Activated CD8-positive, alpha-beta T cell treated with anti-CD3 and anti-CD28 coated beads for 36 hours (primary cell): ENCODE data around the gene SLC7A6. TPM values are rescaled to one million over a fixed set of nuclear protein-coding genes. Genes with fewer than 3 reads are reported as not detected.

Experiments
- ATAC-seq: fragments of 200-7000 bp; cut with Tn5 transposase; one replicate; pipeline ENCODE4 v1.10.0; 2021; ENCODE audit warnings: mild to moderate bottlenecking, moderate library complexity
- CTCF ChIA-PET: fragments of 350-600 bp; sonication (Branson Sonifier 250); formaldehyde crosslinking; loops from one replicate; lab custom pipeline; 2021; ENCODE audit warnings: antibody characterized with exemption; lab: Charles Lee
- POLR2A ChIA-PET: fragments of 350-600 bp; sonication (Branson Sonifier 250); formaldehyde crosslinking; loops from one replicate; lab custom pipeline; 2021; ENCODE audit warnings: antibody characterized with exemption; lab: Charles Lee
- DNase-seq: peaks from one replicate; pipeline ENCODE4 v3.0.0-alpha.2; 2020
- H3K27ac Mint-ChIP-seq: one replicate; pipeline ENCODE4 v1.8.0; 2021; ENCODE audit warnings: mild to moderate bottlenecking, mixed read lengths
- H3K27me3 Mint-ChIP-seq: one replicate; pipeline ENCODE4 v1.8.0; 2021; ENCODE audit warnings: mixed read lengths
- H3K36me3 Mint-ChIP-seq: one replicate; pipeline ENCODE4 v1.8.0; 2021; ENCODE audit warnings: low read depth, mixed read lengths
- H3K4me1 Mint-ChIP-seq: one replicate; pipeline ENCODE4 v1.8.0; 2021; ENCODE audit warnings: low read depth, mixed read lengths
- H3K4me3 Mint-ChIP-seq: one replicate; pipeline ENCODE4 v1.8.0; 2021; ENCODE audit warnings: mild to moderate bottlenecking, moderate library complexity, mixed read lengths
- H3K9me3 Mint-ChIP-seq: one replicate; pipeline ENCODE4 v1.8.0; 2021; ENCODE audit warnings: mixed read lengths
- intact Hi-C: fragments of 100-400 bp; cut with micrococcal nuclease; formaldehyde crosslinking; loops from one replicate; pipeline ENCODE4 v1.10.0; 2022
- total RNA-seq, 2 experiments: library from RNA; stranded (reverse); gene quantifications; one replicate each; pipeline ENCODE4 v1.2.3, GENCODE V29; 2021
- TF ChIP-seq, protein P1 (sequence below): fragments of 200-600 bp; IDR thresholded peaks from one replicate; pipeline ENCODE4 v1.8.0; 2022; ENCODE audit warnings: antibody characterized with exemption, mild to moderate bottlenecking

The SLC7A6 gene
- total RNA-seq, 2 experiments from 2014 or later = 73.8 to 76.9 TPM

GRCh38 chr16:68227183-68227793 is 37.0 kb upstream of the SLC7A6 start:
- peaks cover 15% of the 10 kb centered on the region for H3K36me3 Mint-ChIP-seq
- peak; percentile 87 for ATAC-seq

DNA sequence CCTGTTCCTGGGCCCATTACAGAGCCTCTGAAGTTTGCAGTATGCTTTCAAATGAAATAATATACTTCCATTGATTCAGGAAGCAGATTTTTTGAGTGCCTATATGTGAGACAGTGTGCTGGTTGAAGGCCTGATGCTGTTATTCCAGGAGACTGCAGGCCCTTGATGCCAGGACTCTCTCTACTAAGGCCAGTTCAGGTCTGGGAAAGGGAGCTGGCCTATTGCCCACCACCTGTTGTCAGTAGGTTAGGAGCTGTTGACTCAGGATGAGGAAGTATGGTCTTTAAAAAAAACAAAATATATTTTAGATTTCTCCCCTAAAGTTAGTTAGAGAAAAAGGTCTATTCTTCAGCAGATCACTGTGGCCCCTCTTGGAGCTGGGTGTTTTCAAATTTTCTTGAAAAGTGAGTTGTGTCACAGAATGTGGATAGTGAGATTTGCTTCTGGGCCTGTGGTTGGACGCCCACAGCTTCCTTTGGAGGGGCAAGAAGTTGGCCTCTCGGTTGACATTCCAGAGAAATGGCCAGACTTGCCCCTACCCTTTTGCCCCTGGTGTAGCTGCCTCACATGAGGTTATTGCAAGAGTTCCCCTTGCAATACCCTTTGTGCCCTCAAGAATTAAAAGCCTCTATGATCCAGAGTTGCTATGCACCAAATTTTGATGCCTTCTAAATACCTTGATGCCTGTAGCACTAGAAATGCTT is 36.3 kb upstream of the SLC7A6 start:
- Mint-ChIP-seq H3K27me3 (no peaks in the 10 kb centered on the region), H3K4me3 (peak overlapping the region; percentile 17), H3K9me3 (no peaks in the 10 kb centered on the region), H3K27ac (peak overlapping the region; percentile 88), H3K4me1 (peaks cover 43% of the 10 kb centered on the region), H3K36me3 (peaks cover 11% of the 10 kb centered on the region)
- DNase-seq = peak; percentile 39
- CTCF ChIA-PET = interaction anchor here (0.6 to 3.6 kb wide), 38 partner anchors 8 to 395 kb away, joined by 3 to 26 read pairs (median 4); partner anchors contain the start of genes DDX28, DUS2, NFATC3 and PLA2G15
- intact Hi-C loops = loop anchor here (2.0 kb wide), 1 partner anchor 139 kb away; no protein-coding TSS in a partner anchor
- no peak for ATAC-seq
- POLR2A ChIA-PET = interaction anchor here (0.8 to 3.5 kb wide), 6 partner anchors 9 to 242 kb away, joined by 3 to 17 read pairs (median 4); partner anchors contain the start of genes ESRP2 and NFATC3
- TF ChIP-seq, protein P1, sequence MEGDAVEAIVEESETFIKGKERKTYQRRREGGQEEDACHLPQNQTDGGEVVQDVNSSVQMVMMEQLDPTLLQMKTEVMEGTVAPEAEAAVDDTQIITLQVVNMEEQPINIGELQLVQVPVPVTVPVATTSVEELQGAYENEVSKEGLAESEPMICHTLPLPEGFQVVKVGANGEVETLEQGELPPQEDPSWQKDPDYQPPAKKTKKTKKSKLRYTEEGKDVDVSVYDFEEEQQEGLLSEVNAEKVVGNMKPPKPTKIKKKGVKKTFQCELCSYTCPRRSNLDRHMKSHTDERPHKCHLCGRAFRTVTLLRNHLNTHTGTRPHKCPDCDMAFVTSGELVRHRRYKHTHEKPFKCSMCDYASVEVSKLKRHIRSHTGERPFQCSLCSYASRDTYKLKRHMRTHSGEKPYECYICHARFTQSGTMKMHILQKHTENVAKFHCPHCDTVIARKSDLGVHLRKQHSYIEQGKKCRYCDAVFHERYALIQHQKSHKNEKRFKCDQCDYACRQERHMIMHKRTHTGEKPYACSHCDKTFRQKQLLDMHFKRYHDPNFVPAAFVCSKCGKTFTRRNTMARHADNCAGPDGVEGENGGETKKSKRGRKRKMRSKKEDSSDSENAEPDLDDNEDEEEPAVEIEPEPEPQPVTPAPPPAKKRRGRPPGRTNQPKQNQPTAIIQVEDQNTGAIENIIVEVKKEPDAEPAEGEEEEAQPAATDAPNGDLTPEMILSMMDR = no peak

More at GRCh38 chr16:68227183-68227793, 37.0 kb upstream of the SLC7A6 start:
- H3K4me3 Mint-ChIP-seq = peak overlapping the region; percentile 15
- POLR2A ChIA-PET = interaction anchor here (0.5 to 3.5 kb wide), 6 partner anchors 9 to 143 kb away, joined by 3 to 17 read pairs (median 4); partner anchors contain the start of genes ESRP2 and NFATC3
- DNase-seq = peak; percentile 71
- intact Hi-C loops = no loop called here
- H3K27me3 Mint-ChIP-seq = no peaks in the 10 kb centered on the region
- CTCF ChIA-PET = interaction anchor here (0.8 to 3.6 kb wide), 21 partner anchors 8 to 225 kb away, joined by 3 to 26 read pairs (median 5); partner anchors contain the start of gene NFATC3
- TF ChIP-seq, protein P1 = no peak
- no peaks in the 10 kb centered on the region for H3K9me3 Mint-ChIP-seq
- peaks cover 41% of the 10 kb centered on the region for H3K4me1 Mint-ChIP-seq
- peak overlapping the region; percentile 88 for H3K27ac Mint-ChIP-seq

DNA sequence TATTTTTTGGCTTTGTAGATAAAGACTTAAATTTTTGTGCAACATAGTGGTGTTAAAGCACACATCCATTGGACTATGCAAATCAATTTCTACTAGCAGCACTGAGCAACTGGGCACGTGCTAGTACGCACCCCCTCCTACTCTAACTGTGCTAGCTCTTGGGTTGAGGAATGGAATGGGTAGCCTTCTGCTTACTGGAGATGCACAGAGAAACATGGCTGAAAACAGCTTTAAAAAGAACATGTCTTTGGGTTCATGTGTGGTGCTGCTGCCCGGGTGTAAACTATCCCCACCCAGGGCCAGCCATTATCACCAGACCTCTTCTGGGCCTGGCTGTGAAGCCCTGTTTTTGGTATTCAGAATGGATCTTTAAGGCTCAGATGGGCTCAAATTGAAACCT is 35.7 kb upstream of the SLC7A6 start:
- POLR2A ChIA-PET = interaction anchor here (0.8 to 3.5 kb wide), 4 partner anchors 8 to 144 kb away, joined by 4 to 17 read pairs (median 7); partner anchors contain the start of genes ESRP2 and NFATC3

GRCh38 chr16:68229431-68230175 is 34.7 kb upstream of the SLC7A6 start:
- ATAC-seq (no peak), DNase-seq (peak; percentile 64)
- H3K9me3 Mint-ChIP-seq = no peaks in the 10 kb centered on the region
- no peak overlapping the region for H3K4me3 Mint-ChIP-seq
- H3K27me3 Mint-ChIP-seq = no peaks in the 10 kb centered on the region
- intact Hi-C loops = loop anchor here (2.0 kb wide), 1 partner anchor 141 kb away; no protein-coding TSS in a partner anchor
- TF ChIP-seq, protein P1 = peak; percentile 88
- H3K36me3 Mint-ChIP-seq = peaks cover 11% of the 10 kb centered on the region
- peak overlapping the region; percentile 75 for H3K27ac Mint-ChIP-seq
- POLR2A ChIA-PET = interaction anchor here (0.7 to 1.4 kb wide), 2 partner anchors 15 to 432 kb away, joined by 3 read pairs; partner anchors contain the start of gene PLA2G15
- CTCF ChIA-PET = interaction anchor here (0.8 to 3.6 kb wide), 24 partner anchors 14 to 413 kb away, joined by 3 to 26 read pairs (median 4); partner anchors contain the start of genes PRMT7 and SLC7A6OS
- peaks cover 50% of the 10 kb centered on the region for H3K4me1 Mint-ChIP-seq

More for the DNA sequence above, 35.7 kb upstream of the SLC7A6 start:
- TF ChIP-seq, protein P1 = no peak
- peaks cover 11% of the 10 kb centered on the region for H3K36me3 Mint-ChIP-seq
- no peak overlapping the region for H3K4me3 Mint-ChIP-seq
- H3K27ac Mint-ChIP-seq = peak overlapping the region; percentile 52
- no peaks in the 10 kb centered on the region for H3K9me3 Mint-ChIP-seq
- ATAC-seq (no peak), DNase-seq (no peak)
- no peaks in the 10 kb centered on the region for H3K27me3 Mint-ChIP-seq
- peaks cover 49% of the 10 kb centered on the region for H3K4me1 Mint-ChIP-seq
- CTCF ChIA-PET = interaction anchor here (0.6 to 3.6 kb wide), 37 partner anchors 9 to 395 kb away, joined by 3 to 26 read pairs (median 4); partner anchors contain the start of genes DDX28, DUS2, NFATC3 and PLA2G15
- intact Hi-C loops = loop anchor here (2.0 kb wide), 1 partner anchor 140 kb away; no protein-coding TSS in a partner anchor
